ENCODE results near the gene COX7B2.
A peak's percentile ranks its signal among the peaks of the same experiment; 100 is the strongest.

The COX7B2 gene, protein sequence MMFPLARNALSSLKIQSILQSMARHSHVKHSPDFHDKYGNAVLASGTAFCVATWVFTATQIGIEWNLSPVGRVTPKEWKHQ

DNA sequence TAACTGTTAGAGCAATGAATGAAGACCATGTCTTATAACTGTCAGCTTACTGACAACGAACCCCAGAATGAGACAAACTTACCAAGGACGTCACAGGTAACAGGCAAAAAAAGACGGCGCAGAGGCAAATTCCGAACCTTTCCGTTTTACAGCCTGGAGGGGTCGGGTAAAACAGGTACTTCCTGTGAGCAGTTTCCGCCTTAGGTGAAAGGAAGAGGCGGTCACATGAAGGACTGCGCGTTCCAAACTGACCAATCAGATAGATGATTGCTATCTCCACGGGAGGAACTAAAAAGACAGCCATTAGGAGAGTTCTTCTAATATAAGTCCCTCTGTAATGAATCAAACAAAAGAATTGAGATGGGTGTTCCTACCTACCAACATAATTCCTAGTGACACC lies at the start of gene COX7B2:
Gene COX7B2, minus strand, starts transcription at position 168 of the 400 bp plus-strand sequence. CDS start 174,053 bp downstream, outside the sequence.
- DNase-seq: no peak

DNA sequence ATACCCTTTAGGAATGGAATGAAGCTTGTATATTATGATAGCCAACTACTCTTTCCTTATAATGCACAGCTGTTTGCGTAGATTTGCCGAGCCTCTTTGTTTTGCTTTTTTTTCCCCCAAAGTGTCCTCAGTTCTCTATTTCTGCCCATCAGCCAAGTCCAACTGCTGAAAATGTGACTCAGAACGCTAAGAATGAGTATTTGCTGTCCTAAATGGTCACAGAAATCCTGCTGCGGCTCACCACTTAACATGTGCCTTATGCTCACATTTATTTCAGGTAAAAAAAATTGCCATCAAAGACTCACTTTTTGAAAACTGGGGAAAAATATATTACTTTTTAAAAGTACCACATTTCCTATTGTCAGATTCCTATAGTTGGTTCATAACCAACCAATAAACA lies 47.4 kb upstream of the COX7B2 start:
- no peak for DNase-seq

DNA sequence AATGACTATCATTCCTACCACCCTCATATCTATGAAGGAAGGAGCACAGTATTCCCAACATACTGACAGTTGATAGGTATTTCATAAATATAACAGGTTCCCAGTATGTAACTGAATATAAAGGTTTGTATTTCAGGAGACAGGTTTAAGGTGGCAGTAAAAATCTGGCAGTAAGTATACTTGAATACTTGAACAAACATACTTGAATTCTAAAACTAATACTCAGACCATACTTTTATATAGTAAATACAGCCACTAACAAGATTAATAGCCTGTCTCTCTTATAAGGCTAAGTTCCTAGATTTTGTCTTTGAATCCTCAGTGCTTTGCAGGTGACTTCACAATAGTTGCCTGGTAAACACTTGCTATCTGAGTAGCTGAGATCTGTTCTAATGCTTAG lies 46.6 kb upstream of the COX7B2 start:
- DNase-seq: no peak

DNA sequence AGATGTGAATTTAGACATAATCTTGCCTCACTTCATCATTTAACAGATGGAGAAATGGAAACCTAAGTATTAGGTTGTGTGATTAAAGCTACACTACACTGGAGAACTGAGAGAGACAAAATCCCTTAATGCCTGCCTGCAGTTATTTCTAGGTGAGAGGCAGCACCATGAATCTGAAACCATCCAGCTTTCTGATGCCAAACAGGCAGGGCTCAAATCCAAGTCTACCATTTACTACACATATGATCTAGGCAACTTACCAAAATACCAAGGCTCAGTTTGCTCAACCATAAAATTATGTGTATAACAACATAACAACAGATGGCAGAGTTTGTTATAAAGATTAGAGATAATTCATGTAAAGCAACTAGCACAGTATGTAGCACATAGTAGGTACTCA lies 45.6 kb upstream of the COX7B2 start:
- no peak for DNase-seq

DNA sequence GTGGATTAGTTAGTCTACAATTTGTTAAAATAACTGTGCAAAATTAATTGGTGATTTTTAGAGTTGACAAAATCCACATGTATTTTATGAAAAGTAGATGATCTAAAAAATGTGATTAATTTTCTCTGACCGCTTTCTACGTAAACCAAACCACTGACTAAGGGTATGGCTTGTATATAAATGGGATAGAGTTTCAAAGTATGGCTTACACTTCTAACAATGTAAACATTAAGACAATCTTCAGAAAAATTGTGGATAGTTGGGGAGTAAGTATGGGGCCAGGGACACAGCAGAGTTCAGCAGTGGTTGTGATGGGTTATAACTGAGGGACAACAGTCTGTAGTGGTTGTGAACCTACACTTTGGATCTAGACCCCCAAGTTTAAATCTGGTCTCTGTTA lies 44.5 kb upstream of the COX7B2 start:
- DNase-seq: no peak

DNA sequence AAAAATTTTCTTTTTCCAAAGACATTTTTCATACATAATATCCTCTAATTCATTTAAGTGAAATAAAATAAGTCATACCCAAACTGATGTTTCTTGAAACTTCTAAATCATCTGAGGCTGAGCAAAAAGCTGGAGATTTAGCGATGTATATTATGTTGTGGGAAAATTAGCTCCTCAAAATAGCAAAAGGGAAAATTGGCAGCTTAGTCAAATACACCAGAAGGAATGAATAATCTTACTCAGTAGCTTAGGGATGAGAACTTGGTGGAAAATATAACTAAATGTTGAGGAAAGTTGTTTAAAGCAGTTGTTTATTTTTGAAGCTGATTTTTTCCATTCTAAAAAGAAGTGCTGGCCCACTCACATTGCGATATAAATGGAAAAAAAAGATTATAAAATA lies 43.4 kb upstream of the COX7B2 start:
- no peak for DNase-seq

DNA sequence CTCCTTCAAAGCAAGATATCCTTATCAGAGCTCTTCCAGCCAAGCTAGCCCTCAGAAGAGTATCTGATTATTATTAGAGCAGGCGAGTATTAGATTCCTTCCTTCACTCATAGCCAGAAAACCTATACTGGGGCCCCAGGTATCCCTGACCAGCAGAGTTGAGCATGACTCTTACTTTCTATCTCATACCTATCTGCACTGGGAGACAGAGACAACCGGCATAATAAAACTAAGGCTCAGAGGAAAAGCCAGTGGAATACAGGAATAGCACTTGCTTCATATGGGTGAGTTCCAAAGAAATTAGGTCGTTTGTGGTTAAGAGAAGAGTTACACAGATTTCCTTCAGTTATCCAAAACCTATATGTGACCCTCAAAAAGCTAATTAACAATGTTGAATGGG lies 41.8 kb upstream of the COX7B2 start:
- DNase-seq: no peak

DNA sequence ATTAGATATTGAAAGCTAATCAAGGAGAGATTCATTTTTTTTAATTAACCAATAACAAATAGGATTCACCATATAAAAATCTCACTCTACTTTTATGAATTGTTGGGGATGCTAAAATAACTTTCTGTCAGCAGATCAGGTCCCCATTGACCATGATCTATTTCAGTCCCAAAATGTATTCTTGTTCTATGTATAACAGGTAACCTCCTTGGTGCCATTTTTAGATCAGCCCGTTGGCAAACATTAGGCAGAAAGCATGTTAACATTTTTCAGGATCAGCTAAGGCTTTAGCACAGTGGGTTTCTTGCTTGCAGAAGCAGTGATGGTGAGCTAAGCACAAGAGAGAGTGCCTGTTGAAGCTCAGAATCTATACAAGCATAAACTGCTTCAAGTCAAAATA lies 40.8 kb upstream of the COX7B2 start:
- no peak for DNase-seq

DNA sequence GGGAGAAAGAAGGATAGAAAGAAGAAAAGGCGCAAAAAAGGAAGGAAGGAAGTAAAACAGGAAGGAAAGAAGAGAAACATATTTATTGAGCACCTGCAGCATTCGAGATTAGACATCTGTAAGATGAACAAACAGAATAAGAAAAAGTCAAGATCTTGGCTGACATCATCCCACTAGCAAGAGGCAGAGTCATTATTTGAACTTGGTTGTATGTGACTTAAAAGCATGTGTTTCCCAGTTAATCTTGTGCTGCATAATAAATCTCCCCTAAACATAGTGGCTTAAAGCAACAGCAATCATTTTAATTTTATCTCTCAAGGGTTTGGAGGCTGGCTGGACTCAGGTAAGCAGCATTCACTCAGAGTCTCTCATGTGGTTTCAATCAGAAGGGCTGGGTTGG lies 38.5 kb upstream of the COX7B2 start:
- DNase-seq: no peak

DNA sequence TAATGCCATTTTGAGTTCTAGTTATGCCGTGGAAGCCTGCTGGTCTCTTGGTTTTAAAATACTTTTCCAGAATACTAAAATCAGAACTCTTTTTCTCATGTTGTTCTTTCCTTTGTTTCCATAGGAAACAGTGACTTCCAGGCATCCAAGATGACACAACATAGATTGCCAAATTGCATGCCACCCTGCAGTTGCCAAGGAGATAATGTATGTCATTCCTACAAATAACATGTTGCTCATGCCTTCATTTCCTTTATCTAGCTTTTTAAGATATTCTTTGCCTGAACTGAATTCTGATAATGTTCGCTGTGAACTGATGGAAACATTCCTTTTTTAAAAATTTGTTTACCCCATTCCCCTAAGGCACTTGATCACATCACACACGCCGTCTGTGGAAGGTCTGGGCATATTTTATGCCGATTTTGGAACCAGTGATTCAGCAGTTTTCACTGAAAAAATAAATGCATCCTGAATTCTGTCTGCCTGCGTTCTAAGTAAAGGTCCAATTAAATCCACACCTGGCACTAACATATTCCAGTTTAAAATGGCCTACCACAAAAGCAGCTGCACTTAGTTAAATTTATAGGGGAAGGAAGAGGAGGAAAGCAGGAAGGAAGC lies 38.0 kb upstream of the COX7B2 start:
- DNase-seq: no peak

DNA sequence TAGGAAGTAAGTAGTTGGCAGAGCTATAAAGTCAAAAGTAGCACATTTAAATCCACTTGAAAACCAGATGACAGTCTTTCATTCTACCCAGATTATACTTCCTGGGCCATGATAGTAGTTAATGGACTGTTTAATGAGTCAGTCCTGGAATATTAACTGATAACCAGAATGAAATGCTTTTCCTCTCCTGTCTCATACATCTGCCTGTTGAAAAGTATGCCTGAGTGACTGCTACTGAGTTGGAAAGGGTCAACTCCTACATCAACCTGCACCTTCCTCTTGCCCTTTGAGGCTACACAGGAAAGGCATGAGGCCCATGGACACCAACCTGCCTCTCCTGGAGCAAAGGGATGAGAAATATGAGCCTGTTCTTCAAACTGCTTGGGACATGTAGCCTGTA lies 36.0 kb upstream of the COX7B2 start:
- DNase-seq: no peak

DNA sequence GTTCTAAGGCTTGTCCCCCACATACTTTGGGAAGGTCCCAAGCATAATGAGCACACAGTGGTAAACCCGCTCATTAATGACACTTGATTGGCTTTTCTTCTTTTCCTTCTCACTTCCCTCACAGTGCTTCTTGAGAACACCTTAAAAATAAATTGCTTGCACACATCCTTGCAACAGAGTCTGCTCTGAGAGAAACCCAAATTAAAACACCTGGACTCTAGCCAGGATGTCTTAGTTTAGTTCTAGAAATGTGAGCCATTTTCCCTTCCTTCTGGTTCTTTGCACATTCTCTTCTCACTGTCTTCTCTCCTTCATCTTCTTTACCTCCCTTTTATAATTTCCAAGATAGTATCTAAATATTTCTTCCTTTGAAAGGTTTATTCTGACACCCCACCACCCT lies 35.3 kb upstream of the COX7B2 start:
- DNase-seq: no peak

DNA sequence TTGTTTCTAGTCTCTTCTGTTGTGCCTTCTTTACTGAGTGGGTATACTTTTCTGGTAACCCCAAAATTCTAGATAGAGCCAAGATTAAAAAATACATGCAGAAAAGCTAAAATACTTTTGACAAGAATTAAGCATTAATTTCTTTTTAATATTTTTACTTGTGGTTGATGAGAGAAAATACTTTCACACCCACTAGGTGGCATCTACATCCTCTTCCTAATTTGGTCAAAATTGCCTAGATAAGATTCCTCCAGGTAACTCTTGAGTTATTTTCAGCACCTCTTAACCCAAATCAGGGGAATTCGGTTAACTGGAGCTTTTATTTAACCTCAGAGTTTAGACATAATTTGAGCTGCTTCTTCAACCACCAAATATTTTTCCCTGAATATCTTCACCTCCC lies 28.4 kb upstream of the COX7B2 start:
- DNase-seq: no peak

DNA sequence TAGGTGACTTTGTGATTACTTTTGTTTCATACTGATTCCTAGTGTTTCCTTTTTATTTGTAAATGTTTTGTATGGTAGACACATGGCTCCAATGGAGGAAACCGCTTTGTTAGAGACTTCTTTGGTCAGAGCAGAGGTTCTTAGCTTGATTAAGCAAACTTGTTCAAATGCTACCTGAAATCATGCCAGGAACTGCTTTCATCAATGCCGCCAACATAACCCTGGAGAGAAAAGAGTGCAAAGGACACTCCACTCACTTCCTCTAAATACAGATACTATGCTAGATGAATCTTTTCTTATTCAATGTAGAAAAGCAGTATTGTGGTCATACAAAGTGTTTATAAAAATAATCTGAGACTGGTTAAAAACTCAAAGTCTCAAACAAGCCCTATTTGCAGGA lies 25.7 kb upstream of the COX7B2 start:
- DNase-seq: no peak

DNA sequence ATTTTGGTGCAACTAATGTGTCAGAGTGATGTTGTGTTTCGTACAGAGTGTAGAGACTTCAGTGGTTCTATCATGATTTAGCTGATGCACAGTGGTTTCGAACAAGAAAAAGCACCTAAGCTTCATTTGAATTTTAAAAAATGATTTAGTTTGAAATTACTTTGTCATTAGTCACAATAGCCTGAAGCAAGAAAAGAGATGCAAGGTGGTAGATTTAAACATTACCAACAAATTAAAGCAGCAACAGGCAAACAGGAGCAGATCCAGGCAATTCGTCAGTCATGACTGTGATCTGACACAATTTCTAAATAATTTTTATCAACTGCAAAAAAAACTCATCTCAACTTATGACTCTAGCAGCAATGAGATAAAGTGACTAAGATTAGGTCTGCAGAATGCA lies 24.6 kb upstream of the COX7B2 start:
- no peak for DNase-seq

DNA sequence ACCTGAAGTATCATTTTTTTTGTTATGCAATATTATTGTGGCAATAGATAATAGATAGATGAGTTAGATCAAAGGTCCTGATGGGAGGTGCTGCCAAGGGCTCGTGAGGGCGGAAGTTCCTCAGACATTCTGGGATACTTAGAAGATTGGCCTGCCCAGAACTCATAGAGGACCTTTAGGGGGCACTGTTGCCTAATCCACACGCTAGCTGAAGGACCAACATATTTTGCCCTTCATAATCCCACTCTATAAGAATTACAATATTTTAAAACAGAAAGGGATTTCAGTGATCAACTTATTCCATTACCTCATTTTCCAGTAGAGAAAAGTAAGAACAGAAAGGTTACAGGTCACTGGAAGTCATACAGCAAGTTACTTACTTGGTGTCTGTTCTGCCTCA lies 22.9 kb upstream of the COX7B2 start:
- DNase-seq: no peak

DNA sequence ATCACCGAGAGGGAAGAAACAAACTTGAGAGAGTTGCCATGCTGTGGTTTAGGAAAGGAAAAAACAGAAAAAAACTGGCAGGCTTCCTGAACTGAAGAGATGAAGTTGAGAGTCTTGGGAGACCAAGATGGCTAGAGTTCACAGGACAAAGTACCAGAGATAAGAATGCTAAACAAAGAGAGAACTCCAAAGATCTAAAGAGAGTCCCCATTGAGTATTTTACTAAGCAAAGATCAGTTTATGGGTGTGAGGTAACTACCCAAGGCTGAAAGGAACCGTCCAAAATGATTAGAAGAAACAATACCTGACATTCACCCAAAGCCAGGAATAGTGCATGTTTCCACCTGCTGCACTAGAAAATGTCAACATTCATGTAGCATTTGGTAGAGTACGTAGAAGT lies 21.8 kb upstream of the COX7B2 start:
- no peak for DNase-seq

DNA sequence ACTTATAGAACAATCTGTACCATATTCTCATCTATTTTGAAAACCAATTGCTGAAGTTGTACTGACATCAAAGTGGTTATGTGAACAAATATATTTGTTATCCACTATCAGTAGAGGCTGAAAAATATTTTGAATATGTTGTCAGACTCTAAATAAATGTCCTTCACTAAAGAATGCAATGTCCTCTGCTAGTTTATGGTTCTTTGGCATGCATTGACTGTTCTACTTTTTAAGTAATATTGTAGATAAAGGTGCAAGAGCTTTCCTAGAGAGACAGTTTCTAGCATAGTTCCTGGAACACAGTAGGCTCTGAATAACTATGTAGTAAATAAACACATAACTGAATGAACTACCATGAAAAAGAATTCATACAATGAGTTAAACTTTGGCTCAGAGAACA lies 18.2 kb upstream of the COX7B2 start:
- DNase-seq: no peak

DNA sequence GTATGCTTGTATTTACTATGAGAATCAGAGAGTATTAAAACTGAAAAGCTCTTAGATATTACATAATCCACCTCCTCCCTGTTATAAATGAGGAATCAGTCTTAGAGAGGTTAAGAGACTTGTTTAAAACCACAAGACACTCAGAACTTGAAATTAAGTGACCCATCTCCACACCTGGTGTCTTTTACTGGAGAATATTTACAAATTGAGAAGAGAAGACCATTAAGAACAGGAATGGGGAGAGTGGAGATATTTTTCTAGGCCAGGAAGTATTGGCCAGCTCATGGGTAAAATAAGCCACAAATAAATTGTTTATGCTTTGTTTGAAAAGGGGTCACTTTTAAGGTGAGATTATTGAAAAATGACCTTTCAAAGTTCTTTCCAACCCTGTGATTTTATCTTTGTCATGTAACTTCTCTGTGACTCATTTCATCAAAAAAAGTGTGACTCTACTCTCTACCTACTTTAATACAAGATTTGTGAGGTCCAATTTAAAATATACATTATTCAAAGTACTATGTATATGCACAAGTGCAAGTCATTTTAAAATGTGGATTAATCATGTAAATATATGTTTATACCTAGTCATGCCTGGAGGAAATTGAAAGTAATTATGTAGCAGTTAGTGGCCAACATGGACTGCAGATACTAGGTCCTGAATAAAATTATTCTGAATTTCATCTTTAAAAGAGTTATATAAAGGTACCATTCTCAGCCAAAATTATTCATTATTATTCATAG lies 15.9 kb upstream of the COX7B2 start:
- no peak for DNase-seq

DNA sequence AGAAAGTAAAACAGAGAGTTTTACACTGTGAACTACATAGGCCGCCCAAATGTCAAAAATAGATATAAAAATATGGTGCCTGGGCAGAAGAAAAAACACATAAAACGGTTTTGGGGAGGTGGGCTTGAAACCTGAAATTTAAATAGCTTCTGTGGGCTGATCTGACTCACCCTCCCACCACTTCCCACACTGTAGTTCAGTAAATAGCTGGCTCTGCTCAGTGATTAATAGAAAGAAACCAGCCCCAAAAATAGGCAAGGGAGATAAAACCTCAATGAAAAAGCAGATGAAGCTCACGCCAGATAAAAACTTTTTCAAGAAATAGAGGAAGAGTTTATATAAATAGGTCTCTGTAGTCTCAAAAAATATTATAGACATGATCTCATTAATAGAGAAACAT lies 13.2 kb upstream of the COX7B2 start:
- DNase-seq: no peak

DNA sequence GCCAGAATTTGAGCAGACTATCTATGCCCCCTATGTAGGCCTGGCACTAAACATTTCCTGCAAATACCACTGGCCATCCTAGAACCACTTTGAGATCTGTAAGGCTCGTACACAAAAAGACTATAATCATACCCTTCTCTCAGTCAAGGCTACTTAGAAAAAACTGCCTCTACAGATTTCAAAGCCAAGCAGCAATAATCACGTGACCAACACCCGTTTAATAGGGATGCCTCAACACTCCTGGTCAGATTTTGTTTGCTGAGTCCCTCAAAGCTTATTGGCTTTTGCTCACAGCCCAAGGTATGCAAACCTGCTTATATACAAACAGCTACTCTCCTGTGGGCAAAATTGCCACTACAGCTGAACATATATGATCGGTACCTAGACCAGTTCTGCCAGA lies 897 bp downstream of the COX7B2 start:
- DNase-seq: no peak

DNA sequence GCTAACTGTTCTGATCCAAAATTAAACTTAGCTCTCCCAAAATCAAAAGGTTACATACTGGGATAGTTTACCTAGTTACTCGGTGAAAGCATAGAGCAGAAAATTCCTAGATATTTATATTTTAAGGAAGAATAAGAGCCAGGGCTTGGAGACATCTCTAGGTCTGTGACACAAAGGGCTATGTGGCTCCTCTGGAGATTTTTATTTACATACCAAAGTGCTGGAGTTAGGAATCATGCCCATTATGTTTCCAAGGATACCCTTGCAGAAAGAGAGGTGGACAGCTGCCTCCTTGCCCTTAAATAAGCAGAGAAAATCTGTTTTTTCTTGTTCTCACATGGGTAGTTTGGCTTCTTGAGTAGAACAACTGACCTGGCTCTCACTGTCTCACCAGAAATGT lies 9.0 kb downstream of the COX7B2 start:
- DNase-seq: no peak

DNA sequence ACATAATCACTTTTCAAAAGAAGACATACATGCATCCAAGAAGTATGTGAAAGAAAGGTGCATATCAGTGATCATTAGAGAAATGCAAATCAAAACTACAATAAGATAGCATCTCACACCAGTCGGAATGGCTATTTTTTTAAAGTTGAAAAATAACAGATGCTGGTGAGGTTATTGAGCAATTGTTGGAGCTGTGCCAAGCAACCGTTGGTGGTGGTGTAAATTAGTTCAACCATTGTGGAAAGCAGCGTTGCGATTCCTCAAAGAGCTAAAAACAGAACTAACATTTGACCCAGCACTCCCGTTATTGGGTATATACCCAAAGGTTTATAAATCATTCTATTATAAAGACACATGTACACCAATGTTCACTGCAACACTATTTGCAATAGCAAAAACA lies 14.2 kb downstream of the COX7B2 start:
- DNase-seq: no peak

DNA sequence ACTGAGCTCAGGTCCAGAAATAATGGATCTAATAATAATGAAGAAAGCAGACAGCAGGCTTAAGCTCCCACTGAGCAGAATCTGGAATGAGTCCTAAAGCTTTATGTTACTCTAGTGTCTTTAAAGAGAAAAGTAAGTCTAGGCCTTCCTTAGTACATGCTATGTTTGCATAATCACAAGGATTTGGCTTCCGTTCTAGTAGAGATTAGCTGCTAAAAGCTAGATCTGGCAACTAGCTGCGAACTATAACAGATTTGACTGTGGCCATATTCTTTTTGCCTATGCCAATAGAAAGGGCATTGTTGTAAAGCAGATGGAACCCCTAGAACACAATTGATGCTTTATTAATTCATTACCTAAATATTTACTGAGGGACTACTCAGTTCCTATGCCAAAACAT lies 19.0 kb downstream of the COX7B2 start:
- peak; percentile 17 for DNase-seq

DNA sequence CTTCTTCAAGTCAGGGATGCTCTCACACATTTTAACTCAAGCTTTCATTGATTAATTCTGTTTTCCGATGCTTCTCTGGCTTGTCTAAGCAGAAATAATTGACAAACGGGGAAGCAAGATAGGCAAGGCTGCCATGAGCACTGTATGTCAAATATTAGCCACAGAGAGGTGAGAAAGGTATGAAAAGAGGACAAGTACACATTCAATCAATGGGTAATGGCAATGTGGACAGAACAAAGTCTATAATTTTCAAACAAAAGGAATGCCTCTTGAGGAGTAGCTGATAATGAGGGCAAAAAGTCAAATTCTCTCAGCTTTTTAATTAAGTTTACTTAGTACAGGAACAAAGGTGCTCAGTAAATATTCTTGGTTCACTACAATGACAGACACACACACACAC lies 19.6 kb downstream of the COX7B2 start:
- DNase-seq: no peak
